Vagina (tissue), 2 donors: ENCODE measurements around the gene PJA2. TPM values are rescaled to one million over a fixed set of nuclear protein-coding genes. Genes with fewer than 3 reads are reported as not detected.
A peak's percentile ranks its signal among the peaks of the same experiment; 100 is the strongest.

Experiments used
- DNase-seq, 2 donors: peaks; one replicate each; pipeline ENCODE4 v3.0.0-alpha.2; 2017; ENCODE audit errors: extremely low spot score in 2 of 2
- H3K27ac ChIP-seq: fragments of 200-600 bp; sonication (generic); one replicate; pipeline ENCODE4 v1.5.1; 2019
- H3K27me3 ChIP-seq: fragments of 200-600 bp; sonication (generic); one replicate; pipeline ENCODE4 v1.5.1; 2019
- H3K36me3 ChIP-seq, 2 donors: fragments of 200-600 bp; sonication (generic); one replicate each; pipeline ENCODE4 v1.5.1; 2017 to 2019
- H3K4me1 ChIP-seq: fragments of 200-600 bp; sonication (generic); one replicate; pipeline ENCODE4 v1.5.1; 2019
- H3K4me3 ChIP-seq, 2 donors: fragments of 200-600 bp; sonication (generic); 1 replicate in 1 of 2; 2 replicates in 1 of 2; pipeline ENCODE4 v1.5.1; 2016 to 2019
- H3K9me3 ChIP-seq: fragments of 200-600 bp; sonication (generic); one replicate; pipeline ENCODE4 v1.5.1; 2019
- POLR2A ChIP-seq, 2 donors: fragments of 450-650 bp; IDR thresholded peaks; one replicate each; pipeline ENCODE4 v1.6.1; 2017; ENCODE audit warnings: antibody characterized with exemption in 2 of 2, mild to moderate bottlenecking in 2 of 2, moderate library complexity in 2 of 2
- POLR2AphosphoS5 ChIP-seq, 2 donors: sonication (generic); formaldehyde crosslinking; IDR thresholded peaks; one replicate each; pipeline ENCODE4 v1.9.0; 2017; ENCODE audit warnings: antibody characterized with exemption in 2 of 2, mild to moderate bottlenecking in 2 of 2, low read depth in 1 of 2; ENCODE audit not compliant: insufficient read depth in 1 of 2
- intact Hi-C: fragments of 100-400 bp; cut with DNase I; formaldehyde crosslinking; loops from one replicate; pipeline ENCODE4 v1.15.1; 2023
- total RNA-seq: library from RNA; depleted of rRNA; stranded (reverse); fragments of >200 nt; gene quantifications from one replicate; pipeline ENCODE4 v1.2.3, GENCODE V29; 2016
- TF ChIP-seq, protein P1 (sequence below), 3 experiments: fragments of 450-650 bp in 2 of 3; fragments of 200-600 bp in 1 of 3; sonication (generic) in 1 of 3; IDR thresholded peaks; one replicate each; pipeline ENCODE4 v1.5.1; 2017 to 2019; ENCODE audit warnings: antibody characterized with exemption in 3 of 3, mild to moderate bottlenecking in 2 of 3, moderate library complexity in 2 of 3

Gene PJA2
- total RNA-seq, 1 donor from 2014 or later = 76.1 TPM

DNA sequence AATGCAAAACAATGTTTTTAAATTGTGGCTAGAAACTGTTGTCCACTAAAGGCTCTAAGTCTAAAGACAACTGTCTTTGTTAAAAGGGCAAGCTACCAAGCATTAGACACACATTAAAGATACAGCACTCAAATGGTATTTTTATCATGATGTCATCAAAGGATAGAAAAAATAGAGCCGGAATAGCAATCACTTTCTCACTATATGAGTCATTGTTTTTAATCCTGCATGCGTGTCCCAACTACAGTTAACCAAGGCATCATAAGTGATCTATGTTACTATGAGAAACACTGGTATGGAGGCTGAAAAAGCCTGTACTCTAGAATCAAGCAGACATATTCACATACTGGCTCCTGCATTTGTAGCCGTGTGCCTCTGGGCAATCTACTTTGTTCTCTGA is 1.9 kb upstream of the PJA2 start:
- Histone ChIP-seq H3K9me3 (no peaks in the 10 kb centered on the region), H3K27me3 (no peaks in the 10 kb centered on the region), H3K4me3 (no peak overlapping the region), H3K27ac (peak overlapping the region; percentile 99), H3K4me1 (peaks cover 39% of the 10 kb centered on the region), H3K36me3 (no peaks in the 10 kb centered on the region)
- no peak for DNase-seq
- TF ChIP-seq, protein P1, sequence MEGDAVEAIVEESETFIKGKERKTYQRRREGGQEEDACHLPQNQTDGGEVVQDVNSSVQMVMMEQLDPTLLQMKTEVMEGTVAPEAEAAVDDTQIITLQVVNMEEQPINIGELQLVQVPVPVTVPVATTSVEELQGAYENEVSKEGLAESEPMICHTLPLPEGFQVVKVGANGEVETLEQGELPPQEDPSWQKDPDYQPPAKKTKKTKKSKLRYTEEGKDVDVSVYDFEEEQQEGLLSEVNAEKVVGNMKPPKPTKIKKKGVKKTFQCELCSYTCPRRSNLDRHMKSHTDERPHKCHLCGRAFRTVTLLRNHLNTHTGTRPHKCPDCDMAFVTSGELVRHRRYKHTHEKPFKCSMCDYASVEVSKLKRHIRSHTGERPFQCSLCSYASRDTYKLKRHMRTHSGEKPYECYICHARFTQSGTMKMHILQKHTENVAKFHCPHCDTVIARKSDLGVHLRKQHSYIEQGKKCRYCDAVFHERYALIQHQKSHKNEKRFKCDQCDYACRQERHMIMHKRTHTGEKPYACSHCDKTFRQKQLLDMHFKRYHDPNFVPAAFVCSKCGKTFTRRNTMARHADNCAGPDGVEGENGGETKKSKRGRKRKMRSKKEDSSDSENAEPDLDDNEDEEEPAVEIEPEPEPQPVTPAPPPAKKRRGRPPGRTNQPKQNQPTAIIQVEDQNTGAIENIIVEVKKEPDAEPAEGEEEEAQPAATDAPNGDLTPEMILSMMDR (IDR thresholded peaks at IDR 0.05) = no peak
- peak in 1 of 2 donors; percentile 77 for TF ChIP-seq POLR2AphosphoS5 (IDR thresholded peaks at IDR 0.05; ENCODE audit: insufficient read depth in 1 of 2, low read depth in 1 of 2)
- intact Hi-C loops = loop anchor here (5.0 kb wide), 1 partner anchor 84 kb away; no protein-coding TSS in a partner anchor

DNA sequence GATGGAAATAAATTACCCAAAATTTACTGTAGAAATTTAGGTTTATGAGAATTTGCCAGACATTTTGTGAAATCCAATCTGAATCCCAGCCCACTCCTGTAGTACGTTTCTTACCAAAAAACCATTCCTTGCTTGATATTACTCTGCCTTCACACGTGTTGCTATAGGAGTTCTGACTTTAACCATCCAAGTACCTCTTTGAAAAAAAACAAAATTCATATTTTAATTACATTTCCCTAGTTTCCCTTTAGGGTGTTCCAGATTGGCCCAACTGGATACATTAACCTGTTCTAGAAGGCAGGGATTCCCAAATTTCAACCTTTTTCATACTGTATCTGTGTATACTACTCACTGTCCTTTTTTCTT is 1.4 kb upstream of the PJA2 start:
- intact Hi-C loops = loop anchor here (5.0 kb wide), 1 partner anchor 84 kb away; no protein-coding TSS in a partner anchor
- Histone ChIP-seq H3K4me1 (peaks cover 44% of the 10 kb centered on the region), H3K27ac (peak overlapping the region; percentile 99), H3K9me3 (no peaks in the 10 kb centered on the region), H3K4me3 (peak overlapping the region; percentile 59 to 97), H3K36me3 (no peaks in the 10 kb centered on the region), H3K27me3 (no peaks in the 10 kb centered on the region)
- TF ChIP-seq POLR2AphosphoS5 (IDR thresholded peaks at IDR 0.05; ENCODE audit: insufficient read depth in 1 of 2, low read depth in 1 of 2) (no peak), POLR2A (IDR thresholded peaks at IDR 0.05) (no peak)
- TF ChIP-seq, protein P1 (IDR thresholded peaks at IDR 0.05) = no peak
- no peak for DNase-seq

DNA sequence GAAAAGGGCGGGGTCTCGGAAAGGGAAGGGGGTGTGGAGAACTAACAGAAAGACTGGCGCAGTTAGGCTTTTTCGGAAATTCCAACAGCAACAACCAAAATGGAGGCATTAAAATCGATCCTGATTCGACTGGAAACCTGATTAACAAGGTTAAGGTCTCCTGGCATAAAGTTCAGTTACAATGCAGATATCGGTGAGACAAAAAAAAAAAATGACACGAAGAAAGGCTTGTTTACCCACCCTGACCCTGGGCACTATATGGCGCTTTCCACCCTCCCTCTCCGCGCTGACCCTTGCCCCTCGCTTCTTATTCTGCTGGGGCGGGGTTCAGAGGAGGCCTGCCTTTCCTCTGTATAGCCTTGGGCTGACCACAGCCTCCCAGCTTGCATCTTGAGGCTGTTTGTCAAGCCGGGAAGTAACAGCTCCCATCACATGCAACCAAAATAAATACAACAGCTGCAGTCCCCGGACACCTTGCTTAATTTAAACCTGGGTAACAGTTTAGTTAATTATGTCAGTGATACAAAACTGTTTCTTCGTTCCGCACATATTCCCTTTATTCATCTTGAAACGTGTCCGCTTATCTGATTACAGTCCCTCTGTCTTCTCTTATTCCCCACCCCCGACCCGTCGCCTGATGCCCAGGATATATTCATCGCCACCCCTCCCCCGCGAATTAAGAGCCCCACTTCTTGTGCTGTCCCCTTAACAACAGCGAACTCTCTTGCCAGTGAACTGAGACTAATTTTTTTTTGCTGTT is 795 bp upstream of the PJA2 start:
- H3K9me3 ChIP-seq = no peaks in the 10 kb centered on the region
- H3K36me3 ChIP-seq = no peaks in the 10 kb centered on the region
- no peaks in the 10 kb centered on the region for H3K27me3 ChIP-seq
- H3K27ac ChIP-seq = peak overlapping the region; percentile 99
- DNase-seq = peak in 1 of 2 donors; percentile 92
- TF ChIP-seq, protein P1 (IDR thresholded peaks at IDR 0.05) = no peak
- peak in 1 of 2 donors; percentile 67 for TF ChIP-seq POLR2A (IDR thresholded peaks at IDR 0.05)
- TF ChIP-seq POLR2AphosphoS5 (IDR thresholded peaks at IDR 0.05; ENCODE audit: insufficient read depth in 1 of 2, low read depth in 1 of 2) = peak in 1 of 2 donors; percentile 0
- intact Hi-C loops = loop anchor here (5.0 kb wide), 1 partner anchor 83 kb away; no protein-coding TSS in a partner anchor
- H3K4me3 ChIP-seq = peak overlapping the region; percentile 59 to 97
- H3K4me1 ChIP-seq = peaks cover 50% of the 10 kb centered on the region

DNA sequence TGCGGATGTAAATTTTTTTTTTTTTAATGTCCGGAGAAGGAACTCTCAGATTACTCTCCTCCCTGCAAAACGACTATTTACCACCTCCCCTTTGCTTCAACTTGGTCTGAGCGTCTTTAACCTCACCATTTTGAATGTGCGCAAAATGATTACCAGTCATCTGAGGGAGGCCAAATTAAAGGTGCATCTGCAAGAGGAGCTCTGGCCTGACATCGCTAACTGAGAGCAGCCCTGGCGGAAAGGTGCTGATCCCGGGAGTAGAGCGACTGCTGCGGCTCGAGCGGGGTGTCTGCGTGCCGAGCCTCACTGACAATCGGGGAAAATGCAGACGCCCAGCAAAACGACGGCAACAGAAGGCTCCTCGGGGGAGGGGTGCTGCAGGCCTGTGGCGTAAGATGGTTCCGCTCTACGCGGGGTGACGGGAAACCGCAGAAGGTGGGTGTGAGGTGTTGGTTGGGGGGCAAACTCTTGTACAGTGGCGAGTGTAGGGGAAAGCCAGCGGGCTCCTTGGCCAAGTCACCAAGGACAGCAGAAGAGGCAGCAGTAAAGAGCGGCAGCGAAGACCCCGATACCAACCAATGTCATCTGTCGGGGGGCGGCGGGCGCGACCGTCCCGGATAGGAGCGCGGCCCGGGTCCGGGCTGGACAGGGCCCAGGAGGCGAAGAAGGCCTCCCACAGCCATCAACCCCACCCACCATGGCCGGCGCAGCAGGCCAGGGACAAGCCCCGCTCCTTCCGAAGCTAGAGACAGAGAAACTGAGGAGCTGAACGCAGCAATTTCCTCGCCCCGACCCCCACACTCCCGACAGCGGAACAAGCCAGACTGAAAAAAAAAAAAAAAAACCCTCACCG is 557 bp downstream of the PJA2 start:
- Histone ChIP-seq H3K4me3 (peak overlapping the region; percentile 89 to 97), H3K4me1 (peaks cover 62% of the 10 kb centered on the region), H3K36me3 (peaks cover 0 to under 1% of the 10 kb centered on the region in 2 donors), H3K27me3 (no peaks in the 10 kb centered on the region), H3K9me3 (no peaks in the 10 kb centered on the region), H3K27ac (peak overlapping the region; percentile 99)
- DNase-seq = peak in 1 of 2 donors; percentile 94
- intact Hi-C loops = no loop called here
- no peak for TF ChIP-seq POLR2A (IDR thresholded peaks at IDR 0.05)
- TF ChIP-seq, protein P1 (IDR thresholded peaks at IDR 0.05) = no peak
- TF ChIP-seq POLR2AphosphoS5 (IDR thresholded peaks at IDR 0.05; ENCODE audit: insufficient read depth in 1 of 2, low read depth in 1 of 2) = peak in 1 of 2 donors; percentile 69
